ENCODE results near the gene GGPS1. TPM values are rescaled to one million over a fixed set of nuclear protein-coding genes. Genes with fewer than 3 reads are reported as not detected.

Gene GGPS1
- total and polyA plus RNA-seq, 2 of the 8 experiments (the other 6 are each of a cell fraction or from before 2014, with no cell fraction given): 20.9 to 43.6 TPM

GRCh38 chr1:235351441-235351840 lies 23.1 kb downstream of the GGPS1 start (continued):
- no peak for TF ChIP-seq CHD7 (IDR thresholded peaks at IDR 0.05; ENCODE audit: insufficient replicate concordance, low read length)

All from H1 (cell line).